H1 (cell line): ENCODE measurements around the gene NBPF3. TPM values are rescaled to one million over a fixed set of nuclear protein-coding genes. Genes with fewer than 3 reads are reported as not detected.
A peak's percentile ranks its signal among the peaks of the same experiment; 100 is the strongest.

Experiments used
- CTCF ChIA-PET: fragments of 300-600 bp; sonication (Branson Sonifier 250); formaldehyde crosslinking; loops from one replicate; lab custom pipeline; 2021; ENCODE audit not compliant: partially characterized antibody; lab: Charles Lee
- POLR2A ChIA-PET: fragments of 300-600 bp; sonication (Branson Sonifier 250); formaldehyde crosslinking; loops from one replicate; lab custom pipeline; 2021; ENCODE audit warnings: inconsistent platforms; ENCODE audit not compliant: partially characterized antibody; lab: Charles Lee
- DNase-seq, 2 experiments: peaks; one replicate each; pipeline versions ENCODE4 v3.0.0 to v3.0.0-alpha.2; 2010 to 2022; ENCODE audit warnings: low spot score in 2 of 2, low read depth in 1 of 2, mixed read lengths in 1 of 2
- FAIRE-seq: peaks from 2 replicates; lab custom pipeline; 2011; peaks lifted over from hg19 to GRCh38; lab: Jason Lieb, UNC
- H2AFZ ChIP-seq: 2 replicates; pipeline ENCODE4 v1.8.1; 2012; ENCODE audit warnings: low read length, inconsistent platforms
- H2AK5ac ChIP-seq: 2 replicates; pipeline ENCODE4 v1.6.1; 2013; ENCODE audit warnings: low read depth, low read length
- H2BK120ac ChIP-seq: replicated peaks from 2 replicates; pipeline ENCODE3; 2013; ENCODE audit warnings: low read depth, low read length, inconsistent platforms
- H2BK12ac ChIP-seq: 2 replicates; pipeline ENCODE4 v1.6.1; 2013; ENCODE audit warnings: low read depth, low read length
- H2BK15ac ChIP-seq: 2 replicates; pipeline ENCODE4 v1.6.1; 2013; ENCODE audit warnings: low read length
- H2BK20ac ChIP-seq: 2 replicates; pipeline ENCODE4 v1.6.1; 2013; ENCODE audit warnings: low read length
- H2BK5ac ChIP-seq: 2 replicates; pipeline ENCODE4 v1.6.1; 2013; ENCODE audit warnings: low read depth, low read length
- H3K14ac ChIP-seq: 2 replicates; pipeline ENCODE4 v1.6.1; 2013; ENCODE audit warnings: inconsistent platforms; ENCODE audit not compliant: insufficient read length
- H3K18ac ChIP-seq: 2 replicates; pipeline ENCODE4 v1.6.1; 2013; ENCODE audit warnings: low read length; ENCODE audit errors: extremely low read depth
- H3K23ac ChIP-seq: 2 replicates; pipeline ENCODE4 v1.6.1; 2013; ENCODE audit warnings: inconsistent platforms; ENCODE audit not compliant: insufficient read length
- H3K23me2 ChIP-seq: 2 replicates; pipeline ENCODE4 v1.6.1; 2013; ENCODE audit warnings: low read depth, low read length
- H3K27ac ChIP-seq: 2 replicates; pipeline ENCODE4 v1.6.1; 2011; ENCODE audit warnings: low read depth, low read length, inconsistent platforms
- H3K27me3 ChIP-seq, 4 experiments: replicated peaks in 1 of 4; 1 replicate in 1 of 4; 2 replicates in 3 of 4; pipeline versions ENCODE4 v1.6.1 to v1.8.1; 2011 to 2013; ENCODE audit warnings: low read length in 3 of 4, mild to moderate bottlenecking in 3 of 4, inconsistent platforms in 2 of 4, mixed read lengths in 2 of 4, moderate library complexity in 1 of 4; ENCODE audit not compliant: control insufficient read depth in 3 of 4, insufficient read depth in 3 of 4; ENCODE audit errors: extremely low read depth in 1 of 4
- H3K36me3 ChIP-seq, 4 experiments: 2 replicates each; pipeline versions ENCODE4 v1.6.1 to v1.8.1; 2011 to 2013; ENCODE audit warnings: mild to moderate bottlenecking in 4 of 4, low read length in 3 of 4, moderate library complexity in 2 of 4, control low read depth in 1 of 4, inconsistent platforms in 1 of 4; ENCODE audit not compliant: insufficient read depth in 4 of 4, control insufficient read depth in 2 of 4
- H3K4ac ChIP-seq: replicated peaks from 2 replicates; pipeline ENCODE3; 2013; ENCODE audit warnings: low read length, low read depth, mixed read lengths, inconsistent platforms; ENCODE audit not compliant: insufficient read length
- H3K4me1 ChIP-seq, 4 experiments: replicated peaks in 1 of 4; 1 replicate in 1 of 4; 2 replicates in 3 of 4; pipeline versions ENCODE4 v1.6.1 to v1.8.1; 2011 to 2013; ENCODE audit warnings: low read length in 3 of 4, inconsistent platforms in 2 of 4, mixed read lengths in 1 of 4; ENCODE audit not compliant: insufficient read depth in 4 of 4, control insufficient read depth in 3 of 4
- H3K4me2 ChIP-seq, 2 experiments: 2 replicates each; pipeline versions ENCODE4 v1.6.1 to v1.8.1; 2011 to 2013; ENCODE audit warnings: low read depth in 2 of 2, low read length in 2 of 2, control low read depth in 1 of 2, inconsistent platforms in 1 of 2, mild to moderate bottlenecking in 1 of 2; ENCODE audit not compliant: insufficient read depth in 1 of 2
- H3K4me3 ChIP-seq, 4 experiments: fragments of 200-600, 300-600 bp in 1 of 4; sonication (generic), shearing (Covaris generic), sonication (Bioruptor Twin) in 1 of 4; 2 replicates each; pipeline versions ENCODE4 v1.5.1 to v1.8.1; 2011 to 2016; ENCODE audit warnings: low read length in 4 of 4, low read depth in 3 of 4, control low read depth in 2 of 4, inconsistent platforms in 2 of 4, mild to moderate bottlenecking in 2 of 4, mixed read lengths in 1 of 4, moderate library complexity in 1 of 4; ENCODE audit not compliant: insufficient read depth in 2 of 4; ENCODE audit errors: extremely low read depth in 1 of 4
- H3K56ac ChIP-seq: replicated peaks from 2 replicates; pipeline ENCODE3; 2013; ENCODE audit warnings: low read depth, mild to moderate bottlenecking, mixed read lengths, low read length, inconsistent platforms; ENCODE audit not compliant: insufficient read length
- H3K79me1 ChIP-seq: 2 replicates; pipeline ENCODE4 v1.6.1; 2013; ENCODE audit warnings: low read depth, low read length, control low read depth
- H3K79me2 ChIP-seq, 2 experiments: 2 replicates each; pipeline versions ENCODE4 v1.6.1 to v1.8.1; 2012 to 2013; ENCODE audit warnings: low read length in 2 of 2, mild to moderate bottlenecking in 2 of 2, inconsistent platforms in 1 of 2; ENCODE audit not compliant: insufficient read depth in 2 of 2, control insufficient read depth in 1 of 2
- H3K9ac ChIP-seq, 4 experiments: replicated peaks in 1 of 4; 1 replicate in 1 of 4; 2 replicates in 3 of 4; pipeline versions ENCODE4 v1.6.1 to v1.8.1; 2011 to 2013; ENCODE audit warnings: low read depth in 3 of 4, low read length in 3 of 4, control low read depth in 2 of 4, mild to moderate bottlenecking in 2 of 4, moderate library complexity in 2 of 4, inconsistent platforms in 1 of 4; ENCODE audit errors: extremely low read depth in 1 of 4
- H3K9me3 ChIP-seq, 2 experiments: 2 replicates each; pipeline versions ENCODE4 v1.6.1 to v1.8.1; 2012 to 2013; ENCODE audit warnings: mild to moderate bottlenecking in 2 of 2, moderate library complexity in 2 of 2, control low read depth in 1 of 2, inconsistent platforms in 1 of 2, low read depth in 1 of 2, low read length in 1 of 2, mixed read lengths in 1 of 2; ENCODE audit not compliant: insufficient read depth in 2 of 2
- H4K20me1 ChIP-seq, 2 experiments: replicated peaks in 1 of 2; 2 replicates each; pipeline versions ENCODE3 to v1.8.1; 2011 to 2013; ENCODE audit warnings: inconsistent platforms in 2 of 2, low read length in 2 of 2, mild to moderate bottlenecking in 1 of 2; ENCODE audit not compliant: insufficient read depth in 2 of 2, control insufficient read depth in 1 of 2
- H4K5ac ChIP-seq: 2 replicates; pipeline ENCODE4 v1.6.1; 2013; ENCODE audit warnings: low read length, low read depth, mixed read lengths, inconsistent platforms; ENCODE audit not compliant: insufficient read length
- H4K8ac ChIP-seq: 2 replicates; pipeline ENCODE4 v1.8.0; 2013; ENCODE audit warnings: mild to moderate bottlenecking, moderate library complexity, low read length, inconsistent platforms; ENCODE audit not compliant: insufficient read depth; ENCODE audit errors: extremely low read depth
- H4K91ac ChIP-seq: replicated peaks from 2 replicates; pipeline ENCODE3; 2013; ENCODE audit warnings: low read length, mixed read lengths, inconsistent platforms; ENCODE audit not compliant: insufficient read length
- KDM4A ChIP-seq: IDR thresholded peaks from one replicate; pipeline ENCODE4 v1.7.1; 2012; ENCODE audit warnings: low read depth, mild to moderate bottlenecking, moderate library complexity, low read length, inconsistent platforms; ENCODE audit not compliant: severe bottlenecking
- POLR2A ChIP-seq, 2 experiments: IDR thresholded peaks; 1 replicate in 1 of 2; 2 replicates in 1 of 2; pipeline ENCODE4 v1.6.1; 2011; ENCODE audit warnings: low read depth in 2 of 2, low read length in 2 of 2, mild to moderate bottlenecking in 2 of 2; ENCODE audit errors: control extremely low read depth in 1 of 2
- SP2 ChIP-seq: IDR thresholded peaks from 2 replicates; pipeline ENCODE4 v1.6.1; 2012; ENCODE audit warnings: mild to moderate bottlenecking, low read length, inconsistent platforms
- TAF1 ChIP-seq: IDR thresholded peaks from 2 replicates; pipeline ENCODE4 v1.6.1; 2011; ENCODE audit warnings: mild to moderate bottlenecking, low read depth, low read length
- WGBS, 2 experiments: shearing (Covaris generic) in 1 of 2; methylation state at CpG; one replicate each; pipeline versions ENCODE4 v1.1.6 to v1.1.7; 2013 to 2015; ENCODE audit warnings: low lambda C conversion rate in 2 of 2, mixed read lengths in 2 of 2, inconsistent platforms in 1 of 2, low coverage in 1 of 2, missing lambda C conversion rate in 1 of 2; ENCODE audit not compliant: insufficient replicate concordance in 2 of 2, insufficient coverage in 1 of 2, insufficient read length in 1 of 2; ENCODE audit errors: extremely low coverage in 1 of 2, missing lambda C conversion rate in 1 of 2; 5-methylcytosine and 5-hydroxymethylcytosine counted together
- polyA plus RNA-seq, 7 experiments: library from polyadenylated mRNA; depleted of rRNA in 3 of 7; stranded (reverse) in 5 of 7; unstranded in 2 of 7; fragments of >200 nt in 5 of 7; fragments of 200-250 nt in 2 of 7; gene quantifications; 1 replicate in 5 of 7; 2 replicates in 1 of 7; 4 replicates in 1 of 7; pipeline versions ENCODE4 v1.2.1 to v1.2.3, GENCODE V29; 2011 to 2013; ENCODE audit warnings: missing spikeins in 2 of 7, mixed read lengths in 2 of 7
- total RNA-seq: library from RNA; stranded (reverse); fragmentation: NEBNext Ultra II Directional; extraction: Animal tissue kit (Norgen Biotek cat#: 25700); gene quantifications from 2 replicates; pipeline ENCODE4 v1.2.1, GENCODE V29; 2021

The NBPF3 gene
- total and polyA plus RNA-seq, 2 of the 8 experiments (the other 6 are each of a cell fraction or from before 2014, with no cell fraction given) = 3.8 to 4.3 TPM

DNA sequence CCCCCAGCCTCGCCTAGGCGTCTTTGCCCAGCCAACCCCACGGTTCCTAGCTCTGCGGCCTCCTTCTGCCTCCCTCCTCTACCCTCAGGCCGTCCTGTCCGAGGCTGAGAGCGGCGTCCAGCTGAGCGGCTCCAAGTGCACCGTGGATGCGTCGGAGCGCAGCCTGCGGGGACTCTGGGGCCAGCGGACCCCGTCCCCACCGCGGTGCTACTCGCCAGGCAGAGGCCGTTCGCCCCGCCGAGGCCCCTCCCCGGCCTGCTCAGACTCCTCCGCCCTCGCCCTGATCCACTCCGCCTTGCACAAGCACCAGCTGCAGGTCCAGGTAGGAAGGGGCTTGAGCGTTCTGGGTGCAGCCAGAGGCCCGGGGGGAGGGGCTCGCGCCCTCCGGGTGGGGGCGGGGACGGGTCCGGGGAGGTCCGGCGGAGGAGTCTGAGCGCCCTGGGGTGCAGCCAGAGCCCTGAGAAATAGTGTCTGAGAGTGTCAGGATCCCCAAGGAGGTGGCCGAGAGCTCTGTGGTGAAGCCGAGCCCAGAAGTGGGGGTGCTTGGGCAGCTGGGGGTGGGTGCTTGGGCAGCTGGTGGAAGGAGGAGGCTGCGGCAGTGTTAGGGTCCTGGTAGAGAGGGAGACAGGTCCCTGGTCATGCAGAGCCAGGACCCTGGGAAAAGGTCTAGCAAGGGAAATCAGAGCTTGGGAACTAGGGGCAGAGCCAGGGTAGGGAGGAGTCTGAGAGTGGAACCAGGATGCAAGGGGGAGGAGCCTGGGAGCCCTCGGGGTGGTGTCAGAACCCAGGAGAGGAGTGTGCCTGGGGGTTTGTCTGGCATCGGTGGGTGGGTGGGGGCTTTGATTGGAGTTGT is 3.2 kb upstream of the NBPF3 start:
- Histone ChIP-seq H3K9me3 (no peaks in the 10 kb centered on the region), H4K5ac (no peak overlapping the region), H3K4me1 (peaks cover 0 to 5% (median 3%) of the 10 kb centered on the region in 4 experiments; a peak in 3 of 7 replicates), H2BK20ac (no peak overlapping the region), H3K27ac (no peak overlapping the region), H4K91ac (peak overlapping the region; percentile 55), H3K79me1 (no peaks in the 10 kb centered on the region), H4K8ac (peak overlapping the region; percentile 94), H3K27me3 (peaks cover 0 to 28% (median 17%) of the 10 kb centered on the region in 4 experiments; a peak in 6 of 7 replicates), H2BK120ac (no peak overlapping the region), H2BK12ac (peak overlapping the region; percentile 75; the same call in 1 of the 2 replicates), H3K56ac (no peak overlapping the region), H3K4ac (peak overlapping the region; percentile 96), H4K20me1 (no peaks in the 10 kb centered on the region), H3K79me2 (no peaks in the 10 kb centered on the region), H2AK5ac (no peak overlapping the region), H3K4me2 (peak overlapping the region; percentile 76 to 88), H2AFZ (peak overlapping the region; percentile 70; the same call in 1 of the 2 replicates)
- WGBS, 2 experiments = 32% methylated on average over 26 of the region's 43 CpGs; no CpG with 5 or more reads in 1 of the 2 experiments
- no peak for FAIRE-seq
- CTCF ChIA-PET = interaction anchor here (0.6 to 1.0 kb wide), 5 partner anchors 54 to 1238 kb away, joined by 3 to 4 read pairs (median 3); no protein-coding TSS in a partner anchor
- TF ChIP-seq TAF1 (no peak), POLR2A (IDR thresholded peaks at IDR 0.05; ENCODE audit: control extremely low read depth in 1 of 2, low read depth in 2 of 2, low read length in 2 of 2) (no peak), KDM4A (peak; percentile 32), SP2 (no peak)
- TF ChIP-seq, all 59 proteins: peak for 1
- Histone ChIP-seq H2BK15ac (peak overlapping the region; percentile 72; the same call in 1 of the 2 replicates), H3K36me3 (no peaks in the 10 kb centered on the region), H3K9ac (no peak overlapping the region), H3K18ac (peak overlapping the region; percentile 75), H2BK5ac (peak overlapping the region; percentile 66; the same call in 1 of the 2 replicates), H3K14ac (no peak overlapping the region), H3K23ac (no peak overlapping the region), H3K23me2 (peaks cover 10% of the 10 kb centered on the region; the same call in 1 of the 2 replicates), H3K4me3 (peak overlapping the region; percentile 31 to 63 (median 40))
- POLR2A ChIA-PET = interaction anchor here (0.6 to 1.2 kb wide), 2 partner anchors 73 to 202 kb away, joined by 3 read pairs; partner anchors contain the start of gene ALPL
- peak in 1 of 2 experiments; percentile 80 for DNase-seq
